Activated effector memory CD4-positive, alpha-beta T cell treated with Interleukin-2 at 50 U/mL for 16 hours (primary cell): ENCODE measurements around the gene TRIM27.
"Not testable (repeated sequence)": the region's sequence is repeated elsewhere in the genome, so short reads cannot be mapped to it uniquely, and the experiment has no call there.

Experiments
- DNase-seq: peaks from one replicate; pipeline ENCODE4 v3.0.0-alpha.2; 2020

Gene TRIM27

DNA sequence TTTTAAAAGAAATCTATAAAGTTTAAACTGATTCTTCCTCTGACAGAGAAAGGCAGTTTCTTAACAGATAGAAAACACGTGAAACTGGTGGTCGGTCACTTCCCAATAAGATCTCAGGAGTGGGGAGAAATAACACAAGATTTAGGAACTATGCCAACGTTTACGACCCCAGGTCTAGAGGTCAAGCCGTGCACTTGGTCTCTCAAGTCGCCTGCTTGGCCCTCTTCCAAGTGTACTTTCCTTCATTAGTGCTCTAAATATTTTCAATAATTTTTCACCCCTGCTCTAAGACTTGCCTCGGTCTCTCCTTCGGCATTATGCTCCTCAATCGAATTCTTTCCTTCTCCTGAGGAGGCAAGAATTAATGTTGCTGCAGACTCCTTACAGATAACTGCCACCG, 61.7 kb downstream of the TRIM27 start:
- DNase-seq = no peak

DNA sequence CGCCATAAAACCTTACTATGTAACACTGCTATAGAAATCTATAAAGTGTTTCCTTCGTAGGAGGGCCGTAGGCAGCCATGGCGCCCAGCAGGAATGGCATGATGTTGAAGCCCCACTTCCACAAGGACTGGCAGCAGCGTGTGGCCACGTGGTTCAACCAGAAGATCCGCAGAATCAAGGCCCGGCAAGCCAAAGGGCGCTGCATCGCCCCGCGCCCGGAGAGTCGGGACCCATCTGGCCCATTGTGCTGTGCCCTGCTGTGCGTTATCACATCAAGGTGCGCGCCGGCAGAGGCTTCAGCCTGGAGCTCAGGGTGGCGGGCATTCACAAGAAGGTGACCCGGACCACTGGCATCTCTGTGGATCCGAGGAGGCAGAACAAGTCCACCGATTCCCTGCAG, 62.4 kb downstream of the TRIM27 start:
- DNase-seq = no peak

DNA sequence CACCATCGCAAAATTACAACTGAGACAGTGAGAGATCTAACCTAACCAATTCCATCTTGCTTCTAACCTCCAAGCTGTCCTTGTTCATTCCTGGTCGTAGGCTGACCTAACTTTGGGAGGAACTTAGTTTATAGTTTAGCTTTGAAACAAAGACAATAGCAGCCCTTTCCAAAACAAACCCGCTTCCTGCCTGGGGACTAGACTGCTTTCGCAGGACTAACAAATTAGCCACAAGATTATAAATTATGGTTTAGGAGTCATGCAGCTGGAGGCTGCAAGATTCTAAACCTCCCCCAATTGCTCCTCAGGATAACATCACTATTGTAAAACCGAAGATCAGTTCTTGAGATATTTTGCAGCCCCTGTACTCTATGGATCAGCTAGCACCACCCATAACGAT, 63.2 kb downstream of the TRIM27 start:
- no peak for DNase-seq

DNA sequence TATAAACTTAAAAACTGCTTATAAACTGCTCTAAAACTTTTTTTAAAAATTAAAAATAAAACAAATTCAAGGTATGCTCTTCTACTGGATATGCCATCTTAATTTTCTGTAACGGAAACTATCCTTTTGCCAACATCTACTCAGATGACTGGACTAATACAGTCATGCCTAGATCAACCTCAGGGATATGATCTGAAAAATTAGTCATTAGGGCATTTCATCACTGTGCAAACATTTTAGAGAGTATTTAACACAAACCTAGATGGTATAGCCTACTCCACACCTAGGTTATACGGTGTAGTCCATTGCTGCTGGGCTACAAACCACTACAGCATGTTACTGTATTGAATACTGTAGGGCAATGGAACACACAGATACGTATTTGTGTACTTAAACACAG, 64.8 kb downstream of the TRIM27 start:
- DNase-seq = no peak

DNA sequence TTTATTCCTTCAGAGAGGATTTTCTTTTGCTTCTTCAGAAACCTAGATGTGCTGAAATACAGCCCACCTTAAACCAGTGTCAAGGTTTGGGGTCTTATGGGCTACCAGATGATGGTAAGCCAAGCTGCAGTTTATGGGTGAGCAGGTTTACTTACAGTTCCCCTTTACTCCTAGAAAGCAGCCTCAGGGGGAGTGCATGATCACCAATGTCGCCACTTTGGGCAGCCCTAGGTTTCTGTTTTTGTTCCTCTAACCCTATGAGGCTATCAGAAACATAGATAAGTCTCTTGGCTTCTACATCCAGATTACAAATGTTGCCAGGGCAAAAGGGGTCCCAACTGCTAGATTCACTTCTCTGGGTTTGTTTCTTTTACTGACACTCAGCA, 67.2 kb downstream of the TRIM27 start:
- no peak for DNase-seq

DNA sequence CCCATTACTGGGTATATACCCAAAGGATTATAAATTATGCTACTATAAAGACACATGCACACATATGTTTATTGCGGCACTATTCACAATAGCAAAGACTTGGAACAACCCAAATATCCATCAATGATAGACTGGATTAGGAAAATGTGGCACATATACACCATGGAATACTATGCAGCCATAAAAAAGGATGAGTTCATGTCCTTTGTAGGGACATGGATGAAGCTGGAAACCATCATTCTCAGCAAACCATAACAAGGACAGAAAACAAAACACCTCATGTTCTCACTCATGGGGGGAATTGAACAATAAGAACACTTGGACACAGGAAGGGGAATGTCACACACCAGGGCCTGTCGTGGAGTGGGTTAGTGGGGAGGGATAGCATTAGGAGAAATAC, 69.4 kb downstream of the TRIM27 start:
- DNase-seq = not testable (repeated sequence)
